Measurements from ENCODE around the gene SMARCA4.

The SMARCA4 gene

DNA sequence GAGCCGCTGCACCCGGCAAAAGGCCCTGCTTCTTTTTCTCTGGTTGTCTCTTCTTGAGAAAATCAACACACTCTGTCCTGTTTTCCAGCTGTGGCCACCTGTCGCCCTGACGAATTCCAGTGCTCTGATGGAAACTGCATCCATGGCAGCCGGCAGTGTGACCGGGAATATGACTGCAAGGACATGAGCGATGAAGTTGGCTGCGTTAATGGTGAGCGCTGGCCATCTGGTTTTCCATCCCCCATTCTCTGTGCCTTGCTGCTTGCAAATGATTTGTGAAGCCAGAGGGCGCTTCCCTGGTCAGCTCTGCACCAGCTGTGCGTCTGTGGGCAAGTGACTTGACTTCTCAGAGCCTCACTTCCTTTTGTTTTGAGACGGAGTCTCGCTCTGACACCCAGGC lies 145.6 kb downstream of the SMARCA4 start:
- H3K27me3 ChIP-seq (ENCODE audit: control insufficient read depth, insufficient read depth, low read length), result no peaks in the 10 kb centered on the region
- no peak overlapping the region for H3K9ac ChIP-seq (ENCODE audit: low read length)
- no peak overlapping the region for H3K4me3 ChIP-seq (ENCODE audit: low read length)
- H3K36me3 ChIP-seq (ENCODE audit: control insufficient read depth, insufficient read depth, low read length), result peaks cover 40% of the 10 kb centered on the region
- H3K9me3 ChIP-seq (ENCODE audit: control insufficient read depth, low read length), result no peaks in the 10 kb centered on the region
- H3K4me1 ChIP-seq (ENCODE audit: control insufficient read depth, insufficient read depth, low read length), result peaks cover 16% of the 10 kb centered on the region

DNA sequence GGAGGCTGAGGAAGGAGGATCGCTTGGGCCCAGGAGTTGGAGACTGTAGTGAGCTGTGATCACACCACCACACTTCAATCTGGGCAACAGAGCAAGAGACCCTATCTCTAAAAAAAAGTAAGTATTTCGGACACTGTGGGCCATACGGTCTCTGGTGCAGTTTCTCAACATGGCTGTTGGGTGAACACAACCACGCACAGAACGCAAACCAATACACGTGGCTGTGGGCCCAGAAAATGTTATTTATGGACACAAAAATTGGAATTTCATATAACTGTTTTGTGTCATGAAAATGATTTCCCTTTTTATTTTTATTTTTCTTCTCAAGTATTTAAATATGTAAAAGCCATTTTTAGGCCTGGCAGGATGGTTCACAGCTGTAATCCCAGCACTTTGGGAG lies 147.9 kb downstream of the SMARCA4 start:
- Histone ChIP-seq H3K9ac (ENCODE audit: low read length) (no peak overlapping the region), H3K4me3 (ENCODE audit: low read length) (no peak overlapping the region), H3K27me3 (ENCODE audit: control insufficient read depth, insufficient read depth, low read length) (no peaks in the 10 kb centered on the region), H3K4me1 (ENCODE audit: control insufficient read depth, insufficient read depth, low read length) (peaks cover 1% of the 10 kb centered on the region), H3K9me3 (ENCODE audit: control insufficient read depth, low read length) (no peaks in the 10 kb centered on the region), H3K36me3 (ENCODE audit: control insufficient read depth, insufficient read depth, low read length) (peaks cover 44% of the 10 kb centered on the region)

DNA sequence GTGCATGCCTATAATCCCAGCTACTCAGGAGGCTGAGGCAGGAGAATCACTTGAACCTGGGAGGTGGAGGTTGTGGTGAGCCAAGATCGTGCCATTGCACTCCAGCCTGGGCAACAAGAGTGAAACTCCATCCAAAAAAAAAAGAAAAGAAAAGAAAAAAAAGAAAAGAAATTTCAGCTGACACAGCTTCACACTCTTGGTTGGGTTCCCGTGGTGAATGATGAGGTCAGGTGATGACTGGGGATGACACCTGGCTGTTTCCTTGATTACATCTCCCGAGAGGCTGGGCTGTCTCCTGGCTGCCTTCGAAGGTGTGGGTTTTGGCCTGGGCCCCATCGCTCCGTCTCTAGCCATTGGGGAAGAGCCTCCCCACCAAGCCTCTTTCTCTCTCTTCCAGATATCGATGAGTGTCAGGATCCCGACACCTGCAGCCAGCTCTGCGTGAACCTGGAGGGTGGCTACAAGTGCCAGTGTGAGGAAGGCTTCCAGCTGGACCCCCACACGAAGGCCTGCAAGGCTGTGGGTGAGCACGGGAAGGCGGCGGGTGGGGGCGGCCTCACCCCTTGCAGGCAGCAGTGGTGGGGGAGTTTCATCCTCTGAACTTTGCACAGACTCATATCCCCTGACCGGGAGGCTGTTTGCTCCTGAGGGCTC lies 150.4 kb downstream of the SMARCA4 start:
- Histone ChIP-seq H3K36me3 (ENCODE audit: control insufficient read depth, insufficient read depth, low read length) (peaks cover 32% of the 10 kb centered on the region), H3K4me3 (ENCODE audit: low read length) (no peak overlapping the region)

DNA sequence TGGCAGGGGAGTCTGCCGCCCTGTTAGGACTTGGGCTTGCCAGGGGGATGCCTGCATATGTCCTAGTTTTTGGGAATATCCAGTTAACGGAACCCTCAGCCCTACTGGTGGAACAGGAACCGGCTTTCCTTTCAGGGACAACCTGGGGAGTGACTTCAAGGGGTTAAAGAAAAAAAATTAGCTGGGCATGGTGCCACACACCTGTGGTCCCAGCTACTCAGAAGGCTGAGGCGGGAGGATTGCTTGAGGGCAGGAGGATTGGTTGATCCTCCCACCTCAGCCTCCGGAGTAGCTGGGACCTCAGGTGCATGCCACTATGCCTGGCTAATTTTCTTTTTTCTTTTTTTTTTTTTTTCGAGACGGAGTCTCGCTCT lies 150.9 kb downstream of the SMARCA4 start:
- Histone ChIP-seq H3K9ac (ENCODE audit: low read length) (no peak overlapping the region), H3K27me3 (ENCODE audit: control insufficient read depth, insufficient read depth, low read length) (no peaks in the 10 kb centered on the region), H3K4me3 (ENCODE audit: low read length) (no peak overlapping the region), H3K36me3 (ENCODE audit: control insufficient read depth, insufficient read depth, low read length) (peaks cover 27% of the 10 kb centered on the region), H3K9me3 (ENCODE audit: control insufficient read depth, low read length) (no peaks in the 10 kb centered on the region), H3K4me1 (ENCODE audit: control insufficient read depth, insufficient read depth, low read length) (no peaks in the 10 kb centered on the region)

More for the DNA sequence above, 150.4 kb downstream of the SMARCA4 start:
- Histone ChIP-seq H3K4me1 (ENCODE audit: control insufficient read depth, insufficient read depth, low read length) (no peaks in the 10 kb centered on the region), H3K9me3 (ENCODE audit: control insufficient read depth, low read length) (no peaks in the 10 kb centered on the region), H3K27me3 (ENCODE audit: control insufficient read depth, insufficient read depth, low read length) (no peaks in the 10 kb centered on the region), H3K9ac (ENCODE audit: low read length) (no peak overlapping the region)
